KMS-11 (cell line): ENCODE data around the gene ALPK3.

Source experiments
- H2AFZ ChIP-seq: fragments of 200-600 bp; sonication (generic); 2 replicates; pipeline ENCODE4 v1.6.1; 2016; ENCODE audit warnings: antibody characterized with exemption, mixed run types, low read depth
- H3K27ac ChIP-seq: fragments of 200-600 bp; sonication (generic); 2 replicates; pipeline ENCODE4 v1.6.1; 2016; ENCODE audit warnings: mild to moderate bottlenecking, mixed run types
- H3K27me3 ChIP-seq: fragments of 200-600 bp; sonication (generic); 2 replicates; pipeline ENCODE4 v1.6.1; 2017; ENCODE audit warnings: mild to moderate bottlenecking, low read depth, mixed run types, moderate library complexity; ENCODE audit not compliant: insufficient read depth
- H3K36me3 ChIP-seq: fragments of 200-600 bp; sonication (generic); 2 replicates; pipeline ENCODE4 v1.6.1; 2017; ENCODE audit warnings: mild to moderate bottlenecking, mixed run types; ENCODE audit not compliant: insufficient read depth
- H3K4me1 ChIP-seq: fragments of 200-600 bp; sonication (generic); 2 replicates; pipeline ENCODE4 v1.6.1; 2016; ENCODE audit warnings: mild to moderate bottlenecking, low read depth, mixed run types; ENCODE audit not compliant: poor library complexity, severe bottlenecking
- H3K4me2 ChIP-seq: fragments of 200-600 bp; sonication (generic); 2 replicates; pipeline ENCODE4 v1.7.0; 2016; ENCODE audit warnings: mild to moderate bottlenecking, mixed run types
- H3K4me3 ChIP-seq: fragments of 200-600 bp; sonication (generic); IDR thresholded peaks from 2 replicates; pipeline ENCODE4 v1.6.1; 2017; ENCODE audit warnings: low read depth, low read length, mixed read lengths; ENCODE audit not compliant: insufficient read depth
- H3K79me2 ChIP-seq: fragments of 200-600 bp; sonication (generic); 2 replicates; pipeline ENCODE4 v1.6.1; 2016; ENCODE audit warnings: low read depth, mixed run types; ENCODE audit not compliant: insufficient read depth
- H3K9ac ChIP-seq: fragments of 200-600 bp; sonication (generic); 2 replicates; pipeline ENCODE4 v1.6.1; 2016; ENCODE audit warnings: mild to moderate bottlenecking, mixed run types
- H4K20me1 ChIP-seq: fragments of 200-600 bp; sonication (generic); 2 replicates; pipeline ENCODE4 v1.6.1; 2016; ENCODE audit warnings: mild to moderate bottlenecking, mixed run types; ENCODE audit not compliant: insufficient read depth
- CTCF ChIP-seq: fragments of 200-600 bp; sonication (generic); conservative IDR thresholded peaks from 2 replicates; pipeline ENCODE4 v1.6.1; 2017; ENCODE audit warnings: low read depth, mild to moderate bottlenecking, antibody characterized with exemption, low read length, moderate library complexity, mixed read lengths

ALPK3 gene

GRCh38 chr15:84785053-84785452, 32.1 kb upstream of the ALPK3 start:
- no peak for TF ChIP-seq CTCF
- H3K36me3 ChIP-seq: no peaks in the 10 kb centered on the region

GRCh38 chr15:84788500-84788899, 28.7 kb upstream of the ALPK3 start:
- no peak overlapping the region for H3K4me3 ChIP-seq
- H4K20me1 ChIP-seq: no peaks in the 10 kb centered on the region
- H3K9ac ChIP-seq: no peak overlapping the region
- no peak overlapping the region for H3K4me2 ChIP-seq
- no peaks in the 10 kb centered on the region for H3K27me3 ChIP-seq
- H3K4me1 ChIP-seq: peaks cover 18% of the 10 kb centered on the region
- no peak overlapping the region for H3K27ac ChIP-seq
- peaks cover 20% of the 10 kb centered on the region; the same call in 1 of the 2 replicates for H3K79me2 ChIP-seq
- H3K36me3 ChIP-seq: peaks cover 4% of the 10 kb centered on the region; the same call in 1 of the 2 replicates
- no peak for TF ChIP-seq CTCF
- H2AFZ ChIP-seq: no peak overlapping the region

More at GRCh38 chr15:84785053-84785452, 32.1 kb upstream of the ALPK3 start:
- Histone ChIP-seq H4K20me1 (no peaks in the 10 kb centered on the region), H3K27ac (no peak overlapping the region), H3K4me1 (peaks cover 18% of the 10 kb centered on the region), H2AFZ (no peak overlapping the region), H3K4me2 (no peak overlapping the region), H3K9ac (no peak overlapping the region), H3K27me3 (no peaks in the 10 kb centered on the region), H3K4me3 (no peak overlapping the region), H3K79me2 (peaks cover 21% of the 10 kb centered on the region; the same call in 1 of the 2 replicates)

GRCh38 chr15:84789762-84790161, 27.4 kb upstream of the ALPK3 start:
- no peak overlapping the region for H3K4me3 ChIP-seq
- TF ChIP-seq CTCF: no peak
- H2AFZ ChIP-seq: no peak overlapping the region
- no peaks in the 10 kb centered on the region for H3K27me3 ChIP-seq
- peaks cover 18% of the 10 kb centered on the region for H3K4me1 ChIP-seq
- H3K4me2 ChIP-seq: no peak overlapping the region
- H3K9ac ChIP-seq: no peak overlapping the region
- H4K20me1 ChIP-seq: no peaks in the 10 kb centered on the region
- H3K36me3 ChIP-seq: peaks cover 4% of the 10 kb centered on the region; the same call in 1 of the 2 replicates
- no peak overlapping the region for H3K27ac ChIP-seq
- H3K79me2 ChIP-seq: peaks cover 20% of the 10 kb centered on the region; the same call in 1 of the 2 replicates

- no peak for TF ChIP-seq CTCF
- Histone ChIP-seq H3K79me2 (peaks cover 20% of the 10 kb centered on the region; the same call in 1 of the 2 replicates), H3K9ac (no peak overlapping the region), H3K27ac (no peak overlapping the region), H2AFZ (no peak overlapping the region), H4K20me1 (no peaks in the 10 kb centered on the region), H3K36me3 (peaks cover 4% of the 10 kb centered on the region; the same call in 1 of the 2 replicates), H3K27me3 (no peaks in the 10 kb centered on the region), H3K4me3 (no peak overlapping the region), H3K4me2 (no peak overlapping the region), H3K4me1 (peaks cover 18% of the 10 kb centered on the region)
These were observed 26.5 kb upstream of the ALPK3 start for GRCh38 chr15:84790676-84791075.
